ENCODE results near the gene MEGF6.

DNA sequence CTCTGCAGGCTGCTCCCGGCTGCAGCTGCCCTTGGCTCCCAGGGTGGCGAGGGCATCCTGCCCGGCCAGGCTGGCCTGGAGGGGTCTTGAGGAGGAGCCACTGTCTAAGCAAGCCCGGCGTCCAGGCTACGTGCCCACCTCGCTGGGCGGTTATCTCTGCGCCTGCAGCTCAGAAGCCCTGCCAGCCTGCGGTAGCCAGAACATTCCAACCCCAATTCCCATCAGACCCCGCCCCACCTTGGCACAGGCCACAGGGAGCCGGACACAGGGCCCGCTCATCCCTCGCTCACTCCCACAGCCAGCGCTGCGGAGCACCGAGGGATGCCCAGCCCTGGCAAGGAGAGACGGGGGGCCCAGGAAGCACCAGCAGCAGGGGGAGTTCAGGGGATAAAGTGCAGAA lies 53.9 kb downstream of the MEGF6 start:
- TF ChIP-seq SP1 (IDR thresholded peaks at IDR 0.05; ENCODE audit: low read depth, low read length) (no peak), FOSL1 (IDR thresholded peaks at IDR 0.05; ENCODE audit: insufficient read depth, low read depth, low read length) (no peak), EP300 (IDR thresholded peaks at IDR 0.05; ENCODE audit: borderline replicate concordance in 1 of 2, low read depth in 2 of 2, low read length in 2 of 2) (no peak), RFX5 (IDR thresholded peaks at IDR 0.05; ENCODE audit: borderline replicate concordance, low read depth, low read length) (no peak), PHF8 (conservative IDR thresholded peaks at IDR 0.05; ENCODE audit: low read depth, low read length) (no peak), NANOG (IDR thresholded peaks at IDR 0.05; ENCODE audit: insufficient read depth, low read depth, low read length, poor library complexity, severe bottlenecking) (no peak), POLR2AphosphoS5 (IDR thresholded peaks at IDR 0.05; ENCODE audit: low read depth, low read length) (no peak), POLR2A (IDR thresholded peaks at IDR 0.05; ENCODE audit: control extremely low read depth in 1 of 2, low read depth in 2 of 2, low read length in 2 of 2) (no peak)
- TF ChIP-seq, protein P1, sequence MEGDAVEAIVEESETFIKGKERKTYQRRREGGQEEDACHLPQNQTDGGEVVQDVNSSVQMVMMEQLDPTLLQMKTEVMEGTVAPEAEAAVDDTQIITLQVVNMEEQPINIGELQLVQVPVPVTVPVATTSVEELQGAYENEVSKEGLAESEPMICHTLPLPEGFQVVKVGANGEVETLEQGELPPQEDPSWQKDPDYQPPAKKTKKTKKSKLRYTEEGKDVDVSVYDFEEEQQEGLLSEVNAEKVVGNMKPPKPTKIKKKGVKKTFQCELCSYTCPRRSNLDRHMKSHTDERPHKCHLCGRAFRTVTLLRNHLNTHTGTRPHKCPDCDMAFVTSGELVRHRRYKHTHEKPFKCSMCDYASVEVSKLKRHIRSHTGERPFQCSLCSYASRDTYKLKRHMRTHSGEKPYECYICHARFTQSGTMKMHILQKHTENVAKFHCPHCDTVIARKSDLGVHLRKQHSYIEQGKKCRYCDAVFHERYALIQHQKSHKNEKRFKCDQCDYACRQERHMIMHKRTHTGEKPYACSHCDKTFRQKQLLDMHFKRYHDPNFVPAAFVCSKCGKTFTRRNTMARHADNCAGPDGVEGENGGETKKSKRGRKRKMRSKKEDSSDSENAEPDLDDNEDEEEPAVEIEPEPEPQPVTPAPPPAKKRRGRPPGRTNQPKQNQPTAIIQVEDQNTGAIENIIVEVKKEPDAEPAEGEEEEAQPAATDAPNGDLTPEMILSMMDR (IDR thresholded peaks at IDR 0.05; ENCODE audit: control extremely low read depth in 1 of 3, insufficient read depth in 1 of 3, low read depth in 1 of 3, low read length in 3 of 3): no peak
- TF ChIP-seq, protein P2, sequence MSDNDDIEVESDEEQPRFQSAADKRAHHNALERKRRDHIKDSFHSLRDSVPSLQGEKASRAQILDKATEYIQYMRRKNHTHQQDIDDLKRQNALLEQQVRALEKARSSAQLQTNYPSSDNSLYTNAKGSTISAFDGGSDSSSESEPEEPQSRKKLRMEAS (IDR thresholded peaks at IDR 0.05): no peak
- TF ChIP-seq, protein P3, sequence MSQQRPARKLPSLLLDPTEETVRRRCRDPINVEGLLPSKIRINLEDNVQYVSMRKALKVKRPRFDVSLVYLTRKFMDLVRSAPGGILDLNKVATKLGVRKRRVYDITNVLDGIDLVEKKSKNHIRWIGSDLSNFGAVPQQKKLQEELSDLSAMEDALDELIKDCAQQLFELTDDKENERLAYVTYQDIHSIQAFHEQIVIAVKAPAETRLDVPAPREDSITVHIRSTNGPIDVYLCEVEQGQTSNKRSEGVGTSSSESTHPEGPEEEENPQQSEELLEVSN (IDR thresholded peaks at IDR 0.05): no peak

Data from H1 (cell line).